HG03571 (cell line): ENCODE measurements around the gene SDCCAG8.

Experiments
- ATAC-seq: cut with Tn5 transposase; IDR thresholded peaks from one replicate; pipeline ENCODE4 v1.9.1; 2021; ENCODE audit not compliant: unreplicated experiment

The SDCCAG8 gene

GRCh38 chr1:243497939-243498681 lies 242.3 kb downstream of the SDCCAG8 start:
- ATAC-seq = no peak

- no peak for ATAC-seq
Measured at GRCh38 chr1:243499248-243499647, 243.4 kb downstream of the SDCCAG8 start.

DNA sequence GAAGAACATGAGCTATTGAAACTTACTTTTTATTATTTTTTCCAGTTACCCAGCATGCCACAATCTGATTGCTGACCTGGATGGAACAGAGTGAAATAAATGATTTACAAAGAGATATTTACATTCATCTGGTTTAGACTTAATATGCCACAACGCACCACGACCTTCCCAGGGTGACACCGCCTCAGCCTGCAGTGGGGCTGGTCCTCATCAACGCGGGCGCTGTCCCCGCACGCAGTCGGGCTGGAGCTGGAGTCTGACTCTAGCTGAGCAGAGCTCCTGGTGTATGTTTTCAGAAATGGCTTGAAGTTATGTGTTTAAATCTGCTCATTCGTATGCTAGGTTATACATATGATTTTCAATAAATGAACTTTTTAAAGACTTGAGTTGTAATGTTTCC lies 243.9 kb downstream of the SDCCAG8 start:
- no peak for ATAC-seq

- ATAC-seq = no peak
Measured at GRCh38 chr1:243500512-243500911, 244.7 kb downstream of the SDCCAG8 start.

DNA sequence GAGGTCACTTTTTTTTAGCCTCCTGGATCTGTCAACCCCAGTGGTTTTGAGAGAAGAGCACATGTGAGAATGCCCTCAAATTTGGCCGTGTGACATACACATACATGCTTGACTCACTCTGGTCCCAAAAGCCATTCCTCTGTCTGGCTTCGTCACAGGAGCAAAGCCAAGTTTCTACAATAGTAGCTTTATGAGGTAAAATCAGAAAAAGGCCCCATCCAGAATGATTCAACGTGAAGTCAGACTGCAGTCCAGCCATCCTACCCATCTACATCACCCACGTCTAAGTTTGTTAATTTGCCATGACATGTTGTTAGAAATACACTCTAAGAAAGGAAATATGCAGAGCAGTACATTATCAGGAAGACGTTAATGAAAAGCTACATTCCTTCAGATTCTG lies 245.2 kb downstream of the SDCCAG8 start:
- ATAC-seq = no peak

DNA sequence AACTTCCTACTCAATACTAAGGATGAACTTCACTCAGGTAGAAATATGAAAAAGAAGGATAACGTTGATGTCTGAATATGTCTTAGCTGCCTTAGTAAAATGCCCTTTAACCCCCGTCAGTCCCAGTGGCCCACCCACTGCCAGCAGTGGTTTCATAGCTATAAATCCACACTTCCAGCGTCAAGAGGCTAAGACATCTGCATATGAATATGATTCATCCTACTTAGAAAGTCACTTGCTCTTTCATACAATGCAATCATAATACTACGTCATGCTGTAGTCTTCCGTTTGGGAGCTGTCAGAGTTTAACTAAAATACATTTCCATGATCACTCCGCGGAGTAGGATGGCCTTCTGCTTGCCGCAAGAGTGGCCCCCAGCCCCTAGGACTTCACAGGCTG lies 247.3 kb downstream of the SDCCAG8 start:
- ATAC-seq = no peak

GRCh38 chr1:243505986-243506689 lies 250.3 kb downstream of the SDCCAG8 start:
- peak; percentile 51 for ATAC-seq

- no peak for ATAC-seq
Measured at GRCh38 chr1:243507001-243507671, 251.3 kb downstream of the SDCCAG8 start.

DNA sequence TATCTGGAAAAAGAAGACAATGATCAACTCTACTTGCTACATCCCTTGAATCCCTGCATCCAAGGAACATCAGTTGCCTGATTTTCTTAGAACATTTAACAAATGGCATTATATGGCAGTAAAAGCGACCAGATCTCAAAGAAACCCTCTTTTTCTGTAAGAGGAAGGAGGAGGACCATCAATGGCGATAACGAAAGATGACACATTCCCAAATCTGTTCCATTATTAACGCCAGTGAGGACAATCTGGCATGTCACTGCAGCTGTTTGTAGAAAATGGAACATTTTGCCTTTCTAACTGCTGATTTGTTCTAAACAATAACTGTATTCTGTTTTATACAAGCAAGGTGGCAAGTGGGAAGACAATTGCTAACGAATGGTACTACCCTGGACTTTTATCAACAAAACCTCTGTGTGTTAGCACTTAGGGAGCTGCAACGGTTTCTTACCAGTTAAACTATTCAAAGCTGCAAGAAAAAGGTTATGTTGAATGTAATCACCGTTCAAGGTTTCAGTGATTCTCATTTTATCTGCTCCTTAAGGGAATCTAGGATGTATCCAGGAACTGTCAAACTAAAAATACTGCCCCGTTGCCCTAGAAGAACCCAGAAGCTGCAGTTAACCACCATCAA lies 251.9 kb downstream of the SDCCAG8 start:
- ATAC-seq = no peak

DNA sequence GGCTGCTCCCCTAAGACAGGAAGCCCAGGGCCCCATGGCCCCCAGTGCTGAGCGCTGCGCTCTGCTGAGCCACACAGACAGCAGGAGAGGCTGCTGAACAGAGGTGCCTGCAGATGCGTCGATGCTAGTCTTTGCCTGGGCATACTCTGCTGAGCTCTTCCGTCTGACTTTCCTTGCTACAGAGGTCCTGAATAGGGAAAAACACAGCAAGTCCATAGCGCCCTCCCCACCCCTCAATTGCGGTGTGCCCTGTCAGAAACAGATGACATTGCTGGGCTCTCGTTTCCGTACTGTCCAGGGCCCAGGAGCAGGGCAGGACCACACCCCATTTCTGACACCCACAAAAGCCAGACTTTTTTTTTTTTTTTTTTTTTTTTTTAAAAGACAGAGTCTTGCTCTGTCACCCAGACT lies 252.5 kb downstream of the SDCCAG8 start:
- no peak for ATAC-seq

DNA sequence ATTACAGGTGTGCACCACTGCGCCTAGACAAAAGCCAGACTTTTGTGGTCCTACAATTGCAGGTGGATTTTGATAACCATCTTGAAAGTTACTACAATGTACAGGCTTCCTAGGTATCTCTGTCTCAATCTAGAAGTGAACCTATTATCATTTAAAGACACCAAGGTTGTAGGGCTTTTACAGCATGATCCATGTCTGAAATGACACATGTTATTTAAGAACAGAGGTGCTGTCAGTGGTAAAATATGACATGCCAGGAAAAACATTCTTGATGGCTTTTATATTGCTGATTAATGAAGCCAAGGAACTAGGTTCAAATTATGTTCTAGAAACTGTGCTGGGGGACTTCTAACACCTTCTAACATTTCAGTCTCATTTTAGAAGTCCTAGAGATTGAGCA lies 253.1 kb downstream of the SDCCAG8 start:
- ATAC-seq = no peak

DNA sequence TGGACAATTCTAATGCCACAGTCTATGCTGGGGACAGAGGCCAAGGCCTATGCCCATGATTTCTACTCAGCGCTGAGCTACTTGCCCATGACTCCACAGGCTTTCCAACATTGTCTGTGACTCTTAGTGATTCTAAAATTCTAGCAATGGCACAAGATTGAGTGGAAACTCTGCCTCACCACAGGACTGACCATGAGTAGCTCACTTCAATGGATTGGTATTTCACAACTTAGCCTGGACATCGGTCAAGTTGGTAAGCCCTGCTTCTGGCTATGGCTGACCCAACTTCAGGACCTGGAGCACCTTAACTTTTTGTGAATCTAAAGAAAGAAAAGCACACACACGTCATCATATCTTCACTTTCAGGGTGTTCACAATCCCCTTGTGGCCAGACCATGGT lies 255.1 kb downstream of the SDCCAG8 start:
- no peak for ATAC-seq

DNA sequence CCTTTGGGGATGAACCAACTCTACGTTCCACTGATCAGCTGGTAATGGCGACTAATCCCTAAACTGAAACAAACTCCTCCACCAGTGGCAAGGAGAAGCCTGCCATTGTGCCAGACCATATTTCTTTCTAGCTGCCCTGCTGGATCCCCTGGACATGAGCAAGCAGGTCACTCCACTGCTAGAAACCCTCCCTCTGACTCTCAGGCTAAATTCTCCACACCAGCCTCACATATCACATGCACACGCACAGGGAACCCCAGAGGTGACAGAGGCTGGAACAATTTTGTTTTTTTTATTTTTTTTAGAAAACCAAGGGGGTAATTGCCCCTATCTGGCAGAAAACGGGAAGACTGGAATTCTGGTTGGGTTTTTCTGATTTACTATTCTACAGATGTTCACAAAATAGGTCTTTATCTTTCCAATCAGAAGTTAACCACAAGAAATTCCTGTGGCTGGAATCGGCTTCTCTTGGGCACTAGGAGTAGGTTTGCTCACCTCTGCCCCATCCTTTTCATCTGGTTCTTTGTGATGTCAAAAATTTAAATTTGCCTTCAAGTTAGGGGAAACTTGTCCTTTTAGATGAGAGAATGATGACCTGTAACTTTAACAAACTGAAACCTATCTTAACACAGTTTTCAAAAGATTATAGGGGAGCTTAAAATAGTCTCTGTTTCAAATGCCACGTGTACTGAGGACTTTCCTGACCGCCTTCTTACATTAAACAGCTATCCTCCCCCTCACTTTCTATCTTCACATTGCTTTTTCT lies 258.1 kb downstream of the SDCCAG8 start:
- ATAC-seq = no peak

GRCh38 chr1:243514927-243515326 lies 259.1 kb downstream of the SDCCAG8 start:
- no peak for ATAC-seq

DNA sequence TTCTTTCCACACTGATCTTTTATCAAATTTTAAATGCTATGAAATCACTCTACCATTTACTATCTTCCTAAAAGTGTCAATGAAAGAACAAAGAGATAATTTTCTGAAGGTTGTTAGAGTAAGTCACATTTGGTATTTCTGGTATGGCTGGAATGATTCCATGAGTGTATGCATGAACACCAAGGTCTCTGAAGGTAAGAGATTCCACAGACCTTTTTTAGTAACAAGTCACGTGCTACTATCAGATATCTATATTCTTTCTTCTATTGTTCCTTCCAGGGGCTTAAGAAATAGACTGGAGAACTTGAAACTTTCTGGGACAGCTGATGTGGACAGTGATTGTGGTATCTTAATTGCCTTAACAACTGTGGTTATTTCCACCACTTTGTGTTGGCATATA lies 265.0 kb downstream of the SDCCAG8 start:
- ATAC-seq = no peak

DNA sequence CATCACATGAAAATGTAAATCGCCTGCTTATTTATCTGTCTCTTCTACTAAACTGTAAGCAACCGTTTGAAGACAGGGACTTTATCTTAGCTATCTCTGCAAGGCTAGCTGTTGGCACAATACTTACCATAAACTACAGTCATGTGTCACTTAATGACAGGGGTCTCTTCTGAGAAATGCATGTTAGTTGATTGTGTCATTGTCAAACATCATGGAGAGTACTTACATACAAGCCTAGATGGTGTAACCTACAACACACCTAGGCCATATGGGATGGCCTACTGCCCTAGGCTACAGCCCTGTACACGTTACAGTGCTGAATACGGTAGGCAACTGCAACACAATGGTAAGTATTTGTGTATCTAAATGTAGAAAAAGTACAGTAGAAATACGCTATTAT lies 267.9 kb downstream of the SDCCAG8 start:
- ATAC-seq = no peak

DNA sequence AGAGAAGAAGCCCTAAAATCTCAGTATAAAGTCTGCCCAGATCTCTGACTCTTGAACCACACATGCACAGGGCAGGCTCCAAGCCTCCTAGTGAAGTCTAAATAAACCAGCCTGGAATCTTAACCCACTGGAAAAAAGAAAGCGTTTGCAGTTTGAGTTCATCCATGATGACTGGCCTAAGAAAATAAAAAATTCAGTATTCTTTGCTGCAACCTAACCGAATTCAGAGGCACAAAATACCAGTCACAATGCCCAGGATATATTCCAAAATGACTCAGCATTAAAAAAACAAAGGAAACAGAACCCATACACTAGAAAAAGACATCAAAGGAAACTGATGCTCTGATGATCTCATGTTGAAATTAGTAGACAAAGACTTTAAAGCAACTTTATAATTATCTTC lies 269.2 kb downstream of the SDCCAG8 start:
- ATAC-seq = no peak

DNA sequence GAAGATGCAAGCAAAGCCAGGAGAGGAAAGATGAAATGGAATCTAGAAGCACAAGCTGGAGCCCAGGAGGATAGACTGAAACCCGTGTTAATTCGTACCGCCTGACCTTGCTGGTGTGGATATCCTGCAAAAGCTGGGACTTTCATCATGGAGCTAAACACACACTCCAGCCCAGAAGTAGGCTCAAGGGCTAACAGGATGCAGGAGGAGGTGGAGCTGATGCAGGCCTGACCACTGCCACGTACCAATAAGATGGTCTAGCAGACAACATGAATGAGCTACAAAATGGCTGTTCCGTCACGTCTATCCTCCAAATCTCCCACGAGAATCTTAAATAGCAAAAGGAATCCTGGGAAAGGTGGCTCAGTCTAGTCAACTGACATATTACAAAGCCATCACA lies 270.3 kb downstream of the SDCCAG8 start:
- ATAC-seq = no peak

- ATAC-seq = no peak
Measured at GRCh38 chr1:243528459-243529121, 272.7 kb downstream of the SDCCAG8 start.

DNA sequence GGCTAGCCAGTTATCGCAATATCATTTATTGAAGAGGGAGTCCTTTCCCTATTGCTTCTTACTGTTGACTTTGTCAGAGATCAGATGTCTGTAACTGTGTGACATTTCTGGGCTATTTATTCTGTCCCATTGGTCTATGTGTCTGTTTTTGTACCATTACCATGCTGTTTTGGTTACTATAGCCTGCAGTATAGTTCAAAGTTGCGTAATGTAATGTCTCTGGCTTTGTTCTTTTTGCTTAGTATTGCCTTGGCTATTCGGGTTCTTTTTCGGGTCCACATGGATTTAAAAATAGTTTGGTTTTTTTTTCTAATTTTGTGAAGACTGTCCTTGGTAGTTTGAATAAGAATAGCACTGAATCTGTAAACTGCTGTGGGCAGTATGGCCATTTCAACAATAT lies 273.7 kb downstream of the SDCCAG8 start:
- ATAC-seq = no peak
